Natural killer cell treated with Interleukin-12 subunit alpha and Interleukin-12 subunit beta and Interleukin-15 and Interleukin-18, amount 100 ng/mL, for 72 hours (primary cell): ENCODE data around the gene BANK1. TPM values are rescaled to one million over a fixed set of nuclear protein-coding genes. Genes with fewer than 3 reads are reported as not detected.

Experiments
- ATAC-seq, 2 donors: fragments of 150-1000 bp; cut with Tn5 transposase in 1 of 2; sonication (Bioruptor Pico), chemical (Tn5 transposase) in 1 of 2; 2 replicates each; pipeline ENCODE4 v1.10.0; 2021
- DNase-seq: peaks from one replicate; pipeline ENCODE4 v3.0.0; 2022; ENCODE audit warnings: low spot score
- H3K27ac Mint-ChIP-seq, 2 donors: 1 replicate in 1 of 2; 2 replicates in 1 of 2; pipeline ENCODE4 v1.8.0; 2022; ENCODE audit warnings: mixed read lengths in 2 of 2, mild to moderate bottlenecking in 1 of 2, moderate library complexity in 1 of 2
- H3K27me3 Mint-ChIP-seq, 2 donors: 1 replicate in 1 of 2; 2 replicates in 1 of 2; pipeline ENCODE4 v1.8.0; 2022; ENCODE audit warnings: mixed read lengths in 2 of 2
- H3K36me3 Mint-ChIP-seq: one replicate; pipeline ENCODE4 v1.8.0; 2022; ENCODE audit warnings: mixed read lengths
- H3K4me1 Mint-ChIP-seq, 2 donors: 1 replicate in 1 of 2; 2 replicates in 1 of 2; pipeline ENCODE4 v1.8.0; 2022; ENCODE audit warnings: low read depth in 2 of 2, mixed read lengths in 2 of 2, mild to moderate bottlenecking in 1 of 2
- H3K4me3 Mint-ChIP-seq: one replicate; pipeline ENCODE4 v1.8.0; 2022; ENCODE audit warnings: mixed read lengths
- H3K9me3 Mint-ChIP-seq: 2 replicates; pipeline ENCODE4 v1.8.0; 2022; ENCODE audit warnings: mixed read lengths
- total RNA-seq, 2 donors: library from RNA; stranded (reverse); gene quantifications; one replicate each; pipeline ENCODE4 v1.2.3, GENCODE V29; 2022

Gene BANK1
- total RNA-seq, 2 donors from 2014 or later = 1.6 to 1.7 TPM

GRCh38 chr4:102061133-102061532, 270.6 kb downstream of the BANK1 start:
- no peaks in the 10 kb centered on the region for H3K9me3 Mint-ChIP-seq
- H3K27me3 Mint-ChIP-seq = no peaks in the 10 kb centered on the region
- no peak overlapping the region for H3K27ac Mint-ChIP-seq
- H3K36me3 Mint-ChIP-seq = no peaks in the 10 kb centered on the region
- no peak for ATAC-seq
- no peak overlapping the region for H3K4me3 Mint-ChIP-seq
- no peaks in the 10 kb centered on the region for H3K4me1 Mint-ChIP-seq
- no peak for DNase-seq

- ATAC-seq (no peak), DNase-seq (no peak)
- Mint-ChIP-seq H3K27ac (no peak overlapping the region), H3K4me3 (no peak overlapping the region), H3K9me3 (no peaks in the 10 kb centered on the region), H3K36me3 (no peaks in the 10 kb centered on the region), H3K4me1 (no peaks in the 10 kb centered on the region), H3K27me3 (no peaks in the 10 kb centered on the region)
Measured at GRCh38 chr4:102064747-102065442, 274.4 kb downstream of the BANK1 start.

GRCh38 chr4:102076622-102077021, 286.1 kb downstream of the BANK1 start:
- H3K27me3 Mint-ChIP-seq = peaks cover 0 to 9% of the 10 kb centered on the region in 2 donors
- H3K9me3 Mint-ChIP-seq = peaks cover 4% of the 10 kb centered on the region
- DNase-seq = no peak
- no peak overlapping the region for H3K27ac Mint-ChIP-seq
- no peak overlapping the region for H3K4me3 Mint-ChIP-seq
- no peaks in the 10 kb centered on the region for H3K36me3 Mint-ChIP-seq
- H3K4me1 Mint-ChIP-seq = no peaks in the 10 kb centered on the region
- ATAC-seq = no peak

GRCh38 chr4:102080184-102080583, 289.7 kb downstream of the BANK1 start:
- DNase-seq (no peak), ATAC-seq (no peak)
- H3K4me3 Mint-ChIP-seq = no peak overlapping the region
- peaks cover 0 to 6% of the 10 kb centered on the region in 2 donors for H3K27me3 Mint-ChIP-seq
- no peaks in the 10 kb centered on the region for H3K4me1 Mint-ChIP-seq
- no peak overlapping the region for H3K27ac Mint-ChIP-seq
- H3K9me3 Mint-ChIP-seq = peaks cover 7% of the 10 kb centered on the region
- H3K36me3 Mint-ChIP-seq = no peaks in the 10 kb centered on the region

- ATAC-seq (no peak), DNase-seq (no peak)
- no peaks in the 10 kb centered on the region for H3K4me1 Mint-ChIP-seq
- no peaks in the 10 kb centered on the region for H3K36me3 Mint-ChIP-seq
- no peak overlapping the region for H3K27ac Mint-ChIP-seq
- no peaks in the 10 kb centered on the region for H3K27me3 Mint-ChIP-seq
- H3K9me3 Mint-ChIP-seq = peaks cover 2% of the 10 kb centered on the region
- H3K4me3 Mint-ChIP-seq = no peak overlapping the region
Measured at GRCh38 chr4:102089850-102090621, 299.5 kb downstream of the BANK1 start.

GRCh38 chr4:102091656-102092055, 301.1 kb downstream of the BANK1 start:
- no peaks in the 10 kb centered on the region for H3K36me3 Mint-ChIP-seq
- ATAC-seq (no peak), DNase-seq (no peak)
- H3K9me3 Mint-ChIP-seq = peaks cover 2% of the 10 kb centered on the region
- no peaks in the 10 kb centered on the region for H3K27me3 Mint-ChIP-seq
- H3K4me3 Mint-ChIP-seq = no peak overlapping the region
- no peak overlapping the region for H3K27ac Mint-ChIP-seq
- H3K4me1 Mint-ChIP-seq = no peaks in the 10 kb centered on the region

GRCh38 chr4:102094481-102094880, 304.0 kb downstream of the BANK1 start:
- no peak overlapping the region for H3K27ac Mint-ChIP-seq
- no peaks in the 10 kb centered on the region for H3K4me1 Mint-ChIP-seq
- DNase-seq (no peak), ATAC-seq (no peak)
- H3K27me3 Mint-ChIP-seq = no peaks in the 10 kb centered on the region
- no peak overlapping the region for H3K4me3 Mint-ChIP-seq
- peaks cover 2% of the 10 kb centered on the region for H3K9me3 Mint-ChIP-seq
- no peaks in the 10 kb centered on the region for H3K36me3 Mint-ChIP-seq

GRCh38 chr4:102103368-102103767, 312.8 kb downstream of the BANK1 start:
- peaks cover 21% of the 10 kb centered on the region for H3K9me3 Mint-ChIP-seq
- H3K27ac Mint-ChIP-seq = no peak overlapping the region
- no peak overlapping the region for H3K4me3 Mint-ChIP-seq
- H3K36me3 Mint-ChIP-seq = peaks cover 10% of the 10 kb centered on the region
- H3K4me1 Mint-ChIP-seq = no peaks in the 10 kb centered on the region
- ATAC-seq (no peak), DNase-seq (no peak)
- H3K27me3 Mint-ChIP-seq = no peaks in the 10 kb centered on the region

GRCh38 chr4:102104278-102104677, 313.7 kb downstream of the BANK1 start:
- Mint-ChIP-seq H3K4me1 (no peaks in the 10 kb centered on the region), H3K9me3 (peaks cover 21% of the 10 kb centered on the region), H3K4me3 (no peak overlapping the region), H3K27me3 (no peaks in the 10 kb centered on the region), H3K36me3 (peaks cover 14% of the 10 kb centered on the region), H3K27ac (no peak overlapping the region)
- ATAC-seq (no peak), DNase-seq (no peak)

- Mint-ChIP-seq H3K36me3 (peaks cover 14% of the 10 kb centered on the region), H3K4me1 (no peaks in the 10 kb centered on the region), H3K9me3 (peaks cover 27% of the 10 kb centered on the region), H3K27me3 (no peaks in the 10 kb centered on the region), H3K27ac (no peak overlapping the region), H3K4me3 (no peak overlapping the region)
- DNase-seq (no peak), ATAC-seq (no peak)
Measured at GRCh38 chr4:102105983-102106382, 315.5 kb downstream of the BANK1 start.

- Mint-ChIP-seq H3K4me3 (no peak overlapping the region), H3K27me3 (no peaks in the 10 kb centered on the region), H3K9me3 (peaks cover 9% of the 10 kb centered on the region), H3K36me3 (no peaks in the 10 kb centered on the region), H3K27ac (no peak overlapping the region), H3K4me1 (no peaks in the 10 kb centered on the region)
- ATAC-seq (no peak), DNase-seq (no peak)
Measured at GRCh38 chr4:102114118-102114630, 323.6 kb downstream of the BANK1 start.

GRCh38 chr4:102116121-102116520, 325.6 kb downstream of the BANK1 start:
- H3K27ac Mint-ChIP-seq = no peak overlapping the region
- H3K27me3 Mint-ChIP-seq = no peaks in the 10 kb centered on the region
- no peaks in the 10 kb centered on the region for H3K36me3 Mint-ChIP-seq
- no peak for DNase-seq
- no peaks in the 10 kb centered on the region for H3K4me1 Mint-ChIP-seq
- H3K9me3 Mint-ChIP-seq = peaks cover 11% of the 10 kb centered on the region
- H3K4me3 Mint-ChIP-seq = no peak overlapping the region
- ATAC-seq = no peak

- Mint-ChIP-seq H3K36me3 (no peaks in the 10 kb centered on the region), H3K27me3 (no peaks in the 10 kb centered on the region), H3K9me3 (peaks cover 13% of the 10 kb centered on the region), H3K4me3 (no peak overlapping the region), H3K27ac (no peak overlapping the region), H3K4me1 (no peaks in the 10 kb centered on the region)
- ATAC-seq = no peak
- no peak for DNase-seq
Measured at GRCh38 chr4:102120846-102121245, 330.3 kb downstream of the BANK1 start.
